Sigmoid colon (tissue), 4 donors: ENCODE data around the gene SMOC2.

Experiments
- POLR2A ChIP-seq, 2 donors: fragments of 450-650 bp; IDR thresholded peaks; one replicate each; pipeline ENCODE4 v1.6.1; 2016; ENCODE audit warnings: antibody characterized with exemption in 2 of 2, mild to moderate bottlenecking in 2 of 2, moderate library complexity in 2 of 2
- POLR2AphosphoS5 ChIP-seq, 4 donors: sonication (generic); formaldehyde crosslinking; IDR thresholded peaks; one replicate each; pipeline ENCODE4 v1.6.1; 2017; ENCODE audit warnings: antibody characterized with exemption in 4 of 4
- TF ChIP-seq, protein P1 (sequence below), 4 experiments: fragments of 450-650 bp in 3 of 4; fragments of 200-600 bp in 1 of 4; IDR thresholded peaks; one replicate each; pipeline ENCODE4 v1.5.1; 2016 to 2019; ENCODE audit warnings: antibody characterized with exemption in 4 of 4, mild to moderate bottlenecking in 3 of 4, moderate library complexity in 2 of 4

DNA sequence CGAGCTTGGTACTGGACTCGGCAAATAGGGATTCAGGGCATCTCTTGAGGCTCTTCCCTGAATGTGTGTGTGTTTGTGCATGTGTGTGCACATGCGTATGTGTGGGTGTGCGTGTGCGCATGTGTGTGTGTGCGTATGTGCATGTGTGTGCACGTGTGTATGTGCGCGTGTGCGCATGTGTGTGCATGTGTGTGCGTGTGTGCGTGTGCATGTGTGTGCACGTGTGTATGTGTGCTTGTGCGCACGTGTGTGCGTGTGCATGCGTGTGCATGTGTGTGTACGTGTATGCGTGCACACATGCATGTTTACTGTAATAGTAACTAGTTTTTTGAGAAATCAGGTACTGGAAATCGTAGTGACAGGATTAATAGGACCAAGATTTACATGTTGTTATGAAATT lies 117.7 kb downstream of the SMOC2 start:
- TF ChIP-seq, protein P1, sequence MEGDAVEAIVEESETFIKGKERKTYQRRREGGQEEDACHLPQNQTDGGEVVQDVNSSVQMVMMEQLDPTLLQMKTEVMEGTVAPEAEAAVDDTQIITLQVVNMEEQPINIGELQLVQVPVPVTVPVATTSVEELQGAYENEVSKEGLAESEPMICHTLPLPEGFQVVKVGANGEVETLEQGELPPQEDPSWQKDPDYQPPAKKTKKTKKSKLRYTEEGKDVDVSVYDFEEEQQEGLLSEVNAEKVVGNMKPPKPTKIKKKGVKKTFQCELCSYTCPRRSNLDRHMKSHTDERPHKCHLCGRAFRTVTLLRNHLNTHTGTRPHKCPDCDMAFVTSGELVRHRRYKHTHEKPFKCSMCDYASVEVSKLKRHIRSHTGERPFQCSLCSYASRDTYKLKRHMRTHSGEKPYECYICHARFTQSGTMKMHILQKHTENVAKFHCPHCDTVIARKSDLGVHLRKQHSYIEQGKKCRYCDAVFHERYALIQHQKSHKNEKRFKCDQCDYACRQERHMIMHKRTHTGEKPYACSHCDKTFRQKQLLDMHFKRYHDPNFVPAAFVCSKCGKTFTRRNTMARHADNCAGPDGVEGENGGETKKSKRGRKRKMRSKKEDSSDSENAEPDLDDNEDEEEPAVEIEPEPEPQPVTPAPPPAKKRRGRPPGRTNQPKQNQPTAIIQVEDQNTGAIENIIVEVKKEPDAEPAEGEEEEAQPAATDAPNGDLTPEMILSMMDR (IDR thresholded peaks at IDR 0.05): no peak
- TF ChIP-seq POLR2AphosphoS5 (IDR thresholded peaks at IDR 0.05) (no peak), POLR2A (IDR thresholded peaks at IDR 0.05) (no peak)
